Measurements from ENCODE around the gene RUBCNL.
A peak's percentile ranks its signal among the peaks of the same experiment; 100 is the strongest.

RUBCNL gene

GRCh38 chr13:46296115-46296822 lies 90.8 kb downstream of the RUBCNL start:
- no peak overlapping the region for H3K4me3 ChIP-seq (ENCODE audit: low read depth, low read length)
- peak; percentile 92 for DNase-seq (ENCODE audit: low read depth)
- TF ChIP-seq, protein P1, sequence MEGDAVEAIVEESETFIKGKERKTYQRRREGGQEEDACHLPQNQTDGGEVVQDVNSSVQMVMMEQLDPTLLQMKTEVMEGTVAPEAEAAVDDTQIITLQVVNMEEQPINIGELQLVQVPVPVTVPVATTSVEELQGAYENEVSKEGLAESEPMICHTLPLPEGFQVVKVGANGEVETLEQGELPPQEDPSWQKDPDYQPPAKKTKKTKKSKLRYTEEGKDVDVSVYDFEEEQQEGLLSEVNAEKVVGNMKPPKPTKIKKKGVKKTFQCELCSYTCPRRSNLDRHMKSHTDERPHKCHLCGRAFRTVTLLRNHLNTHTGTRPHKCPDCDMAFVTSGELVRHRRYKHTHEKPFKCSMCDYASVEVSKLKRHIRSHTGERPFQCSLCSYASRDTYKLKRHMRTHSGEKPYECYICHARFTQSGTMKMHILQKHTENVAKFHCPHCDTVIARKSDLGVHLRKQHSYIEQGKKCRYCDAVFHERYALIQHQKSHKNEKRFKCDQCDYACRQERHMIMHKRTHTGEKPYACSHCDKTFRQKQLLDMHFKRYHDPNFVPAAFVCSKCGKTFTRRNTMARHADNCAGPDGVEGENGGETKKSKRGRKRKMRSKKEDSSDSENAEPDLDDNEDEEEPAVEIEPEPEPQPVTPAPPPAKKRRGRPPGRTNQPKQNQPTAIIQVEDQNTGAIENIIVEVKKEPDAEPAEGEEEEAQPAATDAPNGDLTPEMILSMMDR (IDR thresholded peaks at IDR 0.05; ENCODE audit: low read depth, low read length, missing control alignments), result no peak
- in situ Hi-C loops (cut with HindIII; ENCODE audit: low sequenced_read_pairs), result no loop called here

DNA sequence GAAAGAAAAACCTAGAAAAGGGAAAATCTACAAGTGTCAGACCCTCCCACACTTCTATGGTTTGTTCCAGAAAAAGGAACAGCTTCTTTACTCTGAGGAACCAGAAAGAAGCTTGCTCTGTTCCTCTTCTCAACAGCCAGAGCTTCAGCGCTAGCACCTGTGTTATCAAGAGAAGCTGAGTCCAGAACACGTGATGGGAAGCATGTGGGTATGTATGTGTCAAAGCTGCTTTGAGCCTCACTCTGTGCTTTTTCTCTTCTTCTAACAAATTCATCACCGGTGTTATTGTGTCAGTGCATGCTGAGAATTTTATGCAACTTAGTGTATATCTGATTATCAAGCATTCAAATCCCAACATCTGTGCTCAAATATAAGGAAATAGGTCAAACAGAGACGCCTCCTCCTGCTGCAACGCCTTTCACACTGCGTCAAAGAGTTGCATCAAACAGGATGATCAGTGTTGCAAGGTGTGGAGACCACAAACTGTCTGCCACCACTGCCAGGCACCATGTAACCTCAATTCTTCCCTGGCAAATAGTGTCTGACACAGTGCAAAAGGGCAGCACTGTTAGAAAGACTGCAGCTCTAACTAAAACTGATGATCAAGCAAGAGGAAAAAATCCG lies 91.4 kb downstream of the RUBCNL start:
- no peak for DNase-seq (ENCODE audit: low read depth)
- in situ Hi-C loops (cut with HindIII; ENCODE audit: low sequenced_read_pairs), result no loop called here
- TF ChIP-seq, protein P1 (IDR thresholded peaks at IDR 0.05; ENCODE audit: low read depth, low read length, missing control alignments), result no peak
- H3K4me3 ChIP-seq (ENCODE audit: low read depth, low read length), result no peak overlapping the region

- in situ Hi-C loops (cut with HindIII; ENCODE audit: low sequenced_read_pairs), result no loop called here
- TF ChIP-seq, protein P1 (IDR thresholded peaks at IDR 0.05; ENCODE audit: low read depth, low read length, missing control alignments), result no peak
- no peak overlapping the region for H3K4me3 ChIP-seq (ENCODE audit: low read depth, low read length)
- DNase-seq (ENCODE audit: low read depth), result no peak
Measured at GRCh38 chr13:46293436-46293835, 93.6 kb downstream of the RUBCNL start.
